Measurements from ENCODE around the gene TMEM176B.

DNA sequence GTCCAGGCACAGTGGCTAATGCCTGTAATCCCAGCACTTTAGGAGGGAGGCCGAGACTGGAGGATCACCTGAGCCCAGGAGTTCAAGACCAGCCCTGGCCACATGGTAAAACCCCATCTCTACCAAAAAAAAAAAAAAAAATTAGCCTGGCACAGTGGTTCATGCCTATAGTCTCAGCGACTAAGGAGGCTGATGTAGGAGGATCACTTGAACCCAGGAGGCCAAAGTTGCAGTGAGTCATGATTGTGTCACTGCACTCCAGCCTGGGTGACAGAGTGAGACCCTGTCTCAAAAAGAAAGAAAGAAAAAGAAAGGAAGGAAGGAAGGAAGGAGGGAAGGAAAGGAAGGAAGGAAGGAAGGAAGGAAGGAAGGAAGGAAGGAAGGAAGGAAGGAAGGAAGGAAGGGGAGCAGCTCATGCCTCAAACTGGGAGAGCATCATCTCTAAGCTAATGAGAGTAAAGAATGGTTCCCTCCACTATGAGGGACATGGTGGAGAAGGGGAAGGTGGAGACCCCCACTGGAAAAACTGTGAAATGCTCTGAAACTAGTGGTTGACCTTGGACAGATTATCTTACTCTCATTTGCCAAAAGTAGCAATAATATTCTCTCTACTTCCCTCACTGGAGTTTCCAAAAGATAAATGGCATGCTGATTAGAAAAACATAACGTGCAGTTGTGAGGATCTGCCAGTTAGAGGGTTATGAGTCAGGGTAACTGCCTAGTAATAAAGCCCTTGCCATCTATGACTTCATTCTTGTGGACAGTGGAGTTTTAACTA is 46.1 kb downstream of the TMEM176B start:
- no peak for TF ChIP-seq GATA2 (IDR thresholded peaks at IDR 0.05; ENCODE audit: low read depth, low read length)
- TF ChIP-seq GATA3 (IDR thresholded peaks at IDR 0.05; ENCODE audit: low read depth, low read length) = no peak

All from SH-SY5Y (cell line).